Body of pancreas (tissue), 4 donors: ENCODE results near the gene LDLRAP1. TPM values are rescaled to one million over a fixed set of nuclear protein-coding genes. Genes with fewer than 3 reads are reported as not detected.
A peak's percentile ranks its signal among the peaks of the same experiment; 100 is the strongest.

Source experiments
- ATAC-seq: fragments of 150-250 bp; one replicate; pipeline ENCODE4 v1.9.1; 2016
- DNase-seq, 4 donors: peaks; one replicate each; pipeline ENCODE4 v3.0.0-alpha.2; 2019
- H3K27ac ChIP-seq, 4 donors: fragments of 200-600 bp; sonication (generic); 1 replicate in 3 of 4; 2 replicates in 1 of 4; pipeline versions ENCODE4 v1.5.1 to v1.6.1; 2016 to 2019; ENCODE audit warnings: mild to moderate bottlenecking in 1 of 4, mixed read lengths in 1 of 4, moderate library complexity in 1 of 4
- H3K27me3 ChIP-seq, 2 donors: fragments of 200-600 bp; sonication (generic); one replicate each; pipeline ENCODE4 v1.6.0; 2016; ENCODE audit warnings: mild to moderate bottlenecking in 1 of 2
- H3K36me3 ChIP-seq, 2 donors: fragments of 200-600 bp; sonication (generic); replicated peaks in 1 of 2; 2 replicates each; pipeline ENCODE4 v1.5.1; 2016; ENCODE audit warnings: low read depth in 2 of 2; ENCODE audit not compliant: insufficient read depth in 1 of 2
- H3K4me1 ChIP-seq: fragments of 200-600 bp; sonication (generic); one replicate; pipeline ENCODE4 v1.6.0; 2016
- H3K4me3 ChIP-seq, 2 donors: fragments of 200-600 bp; sonication (generic); 1 replicate in 1 of 2; 2 replicates in 1 of 2; pipeline ENCODE4 v1.5.1; 2016 to 2019
- H3K9me3 ChIP-seq, 3 donors: fragments of 200-600 bp; sonication (generic); 1 replicate in 2 of 3; 2 replicates in 1 of 3; pipeline ENCODE4 v1.5.1; 2016
- CTCF ChIP-seq, 7 experiments: fragments of 450-650 bp in 4 of 7; fragments of 200-600 bp in 3 of 7; sonication (generic) in 3 of 7; IDR thresholded peaks; one replicate each; pipeline ENCODE4 v1.5.1; 2016 to 2019; ENCODE audit warnings: antibody characterized with exemption in 7 of 7
- POLR2A ChIP-seq, 3 donors: fragments of 450-650 bp; IDR thresholded peaks; one replicate each; pipeline ENCODE4 v1.6.1; 2016; ENCODE audit warnings: antibody characterized with exemption in 3 of 3, mild to moderate bottlenecking in 2 of 3
- WGBS, 2 donors: methylation state at CpG; one replicate each; pipeline ENCODE4 v1.1.5; 2017; 5-methylcytosine and 5-hydroxymethylcytosine counted together
- intact Hi-C: fragments of 100-400 bp; cut with DNase I; formaldehyde crosslinking; loops from one replicate; pipeline ENCODE4 v1.15.1; 2023
- total RNA-seq, 2 donors: library from RNA; depleted of rRNA; stranded (reverse); fragments of >200 nt; gene quantifications; one replicate each; pipeline ENCODE4 v1.1.0, GENCODE V29; 2016

LDLRAP1 gene
- total RNA-seq, 2 donors from 2014 or later: 20.8 to 23.7 TPM

- intact Hi-C loops: no loop called here
- H3K4me3 ChIP-seq: peak within 1 kb of the TSS; percentile 47 to 62
- WGBS, 2 donors: 0 to 1% methylated on average over 15 to 98 of the region's 116 CpGs
- peak within 1 kb of the TSS; percentile 38 to 74 (median 65) for H3K27ac ChIP-seq
- DNase-seq: peak; percentile 81 to 89 (median 87)
- H3K9me3 ChIP-seq: no peaks in the 10 kb centered on the region
- peak; percentile 92 for ATAC-seq
- no peak for TF ChIP-seq POLR2A (IDR thresholded peaks at IDR 0.05)
- peak in 6 of 7 experiments; percentile 25 to 64 (median 56) for TF ChIP-seq CTCF (IDR thresholded peaks at IDR 0.05)
- no peaks in the 10 kb centered on the region for H3K27me3 ChIP-seq
- H3K4me1 ChIP-seq: peaks cover 24% of the 10 kb centered on the region
- H3K36me3 ChIP-seq: no peaks in the 10 kb centered on the region
These were observed 72.9 kb downstream of the LDLRAP1 start, which contains the start of gene MAN1C1 for GRCh38 chr1:25616095-25616986. MAN1C1 (plus strand) TSS chr1:25616791; CDS start chr1:25617798, 1,007 bp downstream.

GRCh38 chr1:25616987-25617624 lies 73.7 kb downstream of the LDLRAP1 start:
- TF ChIP-seq POLR2A (IDR thresholded peaks at IDR 0.05): no peak
- no peak for TF ChIP-seq CTCF (IDR thresholded peaks at IDR 0.05)
- intact Hi-C loops: no loop called here
- ATAC-seq (peak; percentile 2), DNase-seq (peak in 2 of 4 donors; percentile 17 to 20)
- Histone ChIP-seq H3K9me3 (no peaks in the 10 kb centered on the region), H3K27me3 (no peaks in the 10 kb centered on the region), H3K36me3 (no peaks in the 10 kb centered on the region), H3K27ac (peak overlapping the region in 3 of 4 donors; percentile 36 to 52 (median 36)), H3K4me3 (peak overlapping the region; percentile 47 to 62), H3K4me1 (peaks cover 24% of the 10 kb centered on the region)
- WGBS, 2 donors: 0 to 1% methylated on average over 5 to 88 of the region's 94 CpGs

GRCh38 chr1:25617625-25618432 lies 74.4 kb downstream of the LDLRAP1 start:
- H3K4me3 ChIP-seq: peak overlapping the region in 1 of 2 donors; percentile 23
- WGBS, 2 donors: 22 to 74% methylated on average over 14 to 36 of the region's 66 CpGs
- intact Hi-C loops: no loop called here
- H3K27ac ChIP-seq: no peak overlapping the region
- TF ChIP-seq POLR2A (IDR thresholded peaks at IDR 0.05): no peak
- TF ChIP-seq CTCF (IDR thresholded peaks at IDR 0.05): no peak
- peaks cover 24% of the 10 kb centered on the region for H3K4me1 ChIP-seq
- no peak for ATAC-seq
- no peaks in the 10 kb centered on the region for H3K9me3 ChIP-seq
- H3K36me3 ChIP-seq: no peaks in the 10 kb centered on the region
- peak in 1 of 4 donors; percentile 19 for DNase-seq
- no peaks in the 10 kb centered on the region for H3K27me3 ChIP-seq

- Histone ChIP-seq H3K4me3 (no peak overlapping the region), H3K27me3 (no peaks in the 10 kb centered on the region), H3K36me3 (no peaks in the 10 kb centered on the region), H3K27ac (no peak overlapping the region), H3K9me3 (no peaks in the 10 kb centered on the region), H3K4me1 (peaks cover 24% of the 10 kb centered on the region)
- ATAC-seq: no peak
- WGBS, 2 donors: 76 to 80% methylated on average over 4 of the region's 4 CpGs
- intact Hi-C loops: no loop called here
- TF ChIP-seq CTCF (IDR thresholded peaks at IDR 0.05) (no peak), POLR2A (IDR thresholded peaks at IDR 0.05) (no peak)
- DNase-seq: no peak
These were observed 75.0 kb downstream of the LDLRAP1 start for GRCh38 chr1:25618433-25618808.

Other genes with a start within 250 kb of the LDLRAP1 start
- 10 to 100 TPM; 38.4 to 57.7 TPM for gene TMEM50A, start 205.3 kb upstream of the LDLRAP1 start, total RNA-seq
- under 1 TPM in 1 of 2 donors, not detected in 1; 0.26 TPM for gene RHCE, start 122.8 kb upstream of the LDLRAP1 start, total RNA-seq
- gene MACO1, start 112.7 kb upstream of the LDLRAP1 start, total RNA-seq: 10 to 100 TPM; 21.3 to 23.4 TPM
- 10 to 100 TPM in 1 of 2 donors, 1 to 10 TPM in 1; 4.4 to 10.9 TPM for gene MAN1C1, start 73.2 kb downstream of the LDLRAP1 start, total RNA-seq